HAP-1 (cell line): ENCODE measurements around the gene DENND4A.
"Not testable (repeated sequence)": the region's sequence is repeated elsewhere in the genome, so short reads cannot be mapped to it uniquely, and the experiment has no call there.

ENCODE experiments used
- DNase-seq, 2 experiments: peaks; one replicate each; pipeline ENCODE4 v3.0.0-alpha.2; 2016 to 2020; ENCODE audit warnings: low spot score in 2 of 2
- H3K27me3 ChIP-seq: fragments of 250-450 bp; sonication (Bioruptor Pico); 2 replicates; pipeline ENCODE4 v1.5.1; 2020; ENCODE audit warnings: low read depth, mild to moderate bottlenecking, moderate library complexity
- H3K36me3 ChIP-seq: fragments of 250-450 bp; sonication (Bioruptor Pico); replicated peaks from 2 replicates; pipeline ENCODE4 v1.5.1; 2020; ENCODE audit warnings: mild to moderate bottlenecking
- H3K4me1 ChIP-seq: fragments of 250-450 bp; sonication (Bioruptor Pico); 2 replicates; pipeline ENCODE4 v1.5.1; 2020; ENCODE audit warnings: mild to moderate bottlenecking
- H3K4me3 ChIP-seq: fragments of 250-450 bp; sonication (Bioruptor Pico); 2 replicates; pipeline ENCODE4 v1.5.1; 2020; ENCODE audit warnings: mild to moderate bottlenecking, moderate library complexity
- H3K9me3 ChIP-seq: fragments of 250-450 bp; sonication (Bioruptor Pico); 2 replicates; pipeline ENCODE4 v1.5.1; 2020; ENCODE audit warnings: mild to moderate bottlenecking, moderate library complexity
- in situ Hi-C: fragments of 300-500 bp; cut with MboI; formaldehyde crosslinking; loops from 3 replicates; pipeline ENCODE4 v1.14.3; 2020; ENCODE audit warnings: low sequenced_read_pairs, inconsistent platforms, mixed read lengths

The DENND4A gene

DNA sequence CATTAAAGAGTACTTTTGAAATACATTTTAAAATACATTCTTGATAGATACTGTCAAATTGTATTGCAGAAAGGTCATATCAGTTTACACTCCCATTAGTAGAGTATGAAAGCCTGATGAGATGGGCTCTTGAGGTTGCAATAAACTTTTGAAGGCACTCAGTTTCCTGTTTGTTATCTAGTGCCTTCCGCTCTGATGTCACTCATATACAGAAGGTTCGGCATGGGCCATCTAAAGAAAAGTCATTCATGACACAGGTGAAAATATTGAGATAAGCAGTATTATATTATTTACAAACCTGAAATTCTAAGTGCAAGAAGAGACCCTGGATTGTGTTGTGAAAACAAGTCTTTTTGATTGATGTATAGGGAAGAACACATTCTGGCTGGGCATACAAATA lies 36.5 kb upstream of the DENND4A start:
- H3K9me3 ChIP-seq: no peaks in the 10 kb centered on the region
- H3K36me3 ChIP-seq: no peaks in the 10 kb centered on the region
- no peak for DNase-seq
- in situ Hi-C loops: no loop called here
- H3K4me1 ChIP-seq: peaks cover 20% of the 10 kb centered on the region
- H3K4me3 ChIP-seq: no peak overlapping the region
- H3K27me3 ChIP-seq: peaks cover 41% of the 10 kb centered on the region

DNA sequence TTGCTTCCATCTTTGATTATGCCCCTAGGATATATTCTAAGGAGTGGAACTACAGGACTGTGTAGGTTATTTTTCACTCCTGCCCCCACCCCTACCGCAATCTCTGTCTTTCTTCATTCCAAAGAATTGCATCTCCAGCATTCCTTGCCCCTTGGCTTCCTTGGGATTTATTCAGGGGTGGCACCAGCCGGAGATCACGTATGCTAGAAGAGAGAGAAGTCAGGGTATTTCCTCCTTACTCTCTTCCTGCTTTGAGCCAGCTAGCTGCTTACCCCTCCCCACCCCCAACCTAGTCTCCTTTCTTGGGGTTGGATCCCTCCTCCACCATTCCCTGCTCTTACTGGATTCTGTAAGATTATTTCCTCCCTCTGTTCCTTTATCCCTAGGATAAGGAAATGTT lies 35.0 kb upstream of the DENND4A start:
- Histone ChIP-seq H3K9me3 (no peaks in the 10 kb centered on the region), H3K36me3 (no peaks in the 10 kb centered on the region), H3K4me3 (no peak overlapping the region), H3K27me3 (peaks cover 53% of the 10 kb centered on the region), H3K4me1 (peaks cover 14% of the 10 kb centered on the region)
- peak in 1 of 2 experiments; percentile 11 for DNase-seq
- in situ Hi-C loops: no loop called here

- in situ Hi-C loops: no loop called here
- peak; percentile 88 to 100 for DNase-seq
Observed at GRCh38 chr15:65824941-65825544, 33.0 kb upstream of the DENND4A start.

DNA sequence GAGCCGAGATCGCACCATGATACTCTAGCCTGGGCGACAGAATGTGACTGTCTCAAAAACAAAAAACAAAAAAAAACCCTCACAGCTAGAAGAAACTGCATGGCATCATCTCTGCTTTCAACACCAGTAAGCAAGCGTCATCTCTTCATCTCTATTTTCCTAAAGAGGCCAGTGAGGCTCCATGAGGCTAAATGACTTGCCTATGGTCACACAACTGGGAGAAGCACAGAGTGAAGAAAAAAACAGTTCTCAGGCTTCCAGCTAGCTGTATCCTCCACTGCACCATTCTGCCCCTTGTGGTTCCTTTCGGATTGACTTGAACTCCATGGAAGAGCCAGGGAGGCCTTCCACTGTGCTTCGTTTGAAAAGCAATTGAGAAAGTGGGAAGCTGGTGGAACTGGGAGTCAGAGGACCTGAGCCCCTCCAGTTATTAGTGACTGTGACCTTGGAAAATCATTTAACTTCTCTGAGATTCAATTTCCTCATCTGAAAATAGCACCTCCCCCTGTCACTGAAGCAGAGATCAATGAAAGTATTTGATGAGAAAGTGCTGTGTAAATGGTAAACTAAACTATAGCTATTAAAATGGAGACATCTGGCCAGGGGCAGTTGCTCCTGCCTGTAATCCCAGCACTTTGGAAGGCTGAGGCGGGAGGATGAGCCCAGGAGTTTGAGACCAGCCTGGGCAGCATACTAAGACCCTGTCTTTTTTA lies 32.1 kb upstream of the DENND4A start:
- H3K27me3 ChIP-seq: peaks cover 64% of the 10 kb centered on the region
- H3K9me3 ChIP-seq: no peaks in the 10 kb centered on the region
- H3K4me1 ChIP-seq: peaks cover 18% of the 10 kb centered on the region
- no peaks in the 10 kb centered on the region for H3K36me3 ChIP-seq
- peak; percentile 89 to 95 for DNase-seq
- in situ Hi-C loops: no loop called here
- H3K4me3 ChIP-seq: no peak overlapping the region

More at GRCh38 chr15:65824941-65825544, 33.0 kb upstream of the DENND4A start:
- Histone ChIP-seq H3K36me3 (no peaks in the 10 kb centered on the region), H3K4me1 (peaks cover 17% of the 10 kb centered on the region), H3K27me3 (peaks cover 60% of the 10 kb centered on the region), H3K4me3 (no peak overlapping the region), H3K9me3 (no peaks in the 10 kb centered on the region)

- peaks cover 63% of the 10 kb centered on the region for H3K27me3 ChIP-seq
- no peaks in the 10 kb centered on the region for H3K36me3 ChIP-seq
- no peak for DNase-seq
- H3K4me1 ChIP-seq: peaks cover 18% of the 10 kb centered on the region
- H3K4me3 ChIP-seq: no peak overlapping the region
- in situ Hi-C loops: no loop called here
- H3K9me3 ChIP-seq: no peaks in the 10 kb centered on the region
Observed at GRCh38 chr15:65822316-65822715, 30.2 kb upstream of the DENND4A start.

DNA sequence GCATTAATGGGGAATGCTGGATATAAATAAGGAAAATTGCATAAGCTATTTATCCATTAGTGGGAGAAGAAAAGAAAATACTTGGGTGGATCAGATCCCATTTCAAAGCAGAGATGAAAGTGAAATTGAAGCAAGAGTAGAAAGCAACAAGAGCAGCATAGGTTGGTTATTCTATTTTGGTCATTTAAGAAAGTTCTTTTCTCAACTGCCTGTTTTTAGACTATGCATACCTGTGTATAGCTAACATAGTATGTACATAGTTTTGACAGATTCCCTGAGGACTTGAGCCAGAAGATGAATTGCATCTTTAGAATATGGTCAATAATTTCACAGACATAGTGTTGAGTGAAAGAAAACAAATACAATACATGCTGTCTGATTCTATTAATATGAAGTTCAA lies 29.0 kb upstream of the DENND4A start:
- in situ Hi-C loops: no loop called here
- H3K4me3 ChIP-seq: no peak overlapping the region
- no peaks in the 10 kb centered on the region for H3K36me3 ChIP-seq
- H3K9me3 ChIP-seq: no peaks in the 10 kb centered on the region
- H3K4me1 ChIP-seq: peaks cover 18% of the 10 kb centered on the region
- DNase-seq: no peak
- H3K27me3 ChIP-seq: peaks cover 54% of the 10 kb centered on the region

GRCh38 chr15:65819563-65819960 lies 27.5 kb upstream of the DENND4A start:
- in situ Hi-C loops: no loop called here
- H3K36me3 ChIP-seq: no peaks in the 10 kb centered on the region
- no peak overlapping the region for H3K4me3 ChIP-seq
- no peaks in the 10 kb centered on the region for H3K9me3 ChIP-seq
- peaks cover 11% of the 10 kb centered on the region for H3K4me1 ChIP-seq
- DNase-seq: peak in 1 of 2 experiments; percentile 6
- peaks cover 54% of the 10 kb centered on the region for H3K27me3 ChIP-seq

DNA sequence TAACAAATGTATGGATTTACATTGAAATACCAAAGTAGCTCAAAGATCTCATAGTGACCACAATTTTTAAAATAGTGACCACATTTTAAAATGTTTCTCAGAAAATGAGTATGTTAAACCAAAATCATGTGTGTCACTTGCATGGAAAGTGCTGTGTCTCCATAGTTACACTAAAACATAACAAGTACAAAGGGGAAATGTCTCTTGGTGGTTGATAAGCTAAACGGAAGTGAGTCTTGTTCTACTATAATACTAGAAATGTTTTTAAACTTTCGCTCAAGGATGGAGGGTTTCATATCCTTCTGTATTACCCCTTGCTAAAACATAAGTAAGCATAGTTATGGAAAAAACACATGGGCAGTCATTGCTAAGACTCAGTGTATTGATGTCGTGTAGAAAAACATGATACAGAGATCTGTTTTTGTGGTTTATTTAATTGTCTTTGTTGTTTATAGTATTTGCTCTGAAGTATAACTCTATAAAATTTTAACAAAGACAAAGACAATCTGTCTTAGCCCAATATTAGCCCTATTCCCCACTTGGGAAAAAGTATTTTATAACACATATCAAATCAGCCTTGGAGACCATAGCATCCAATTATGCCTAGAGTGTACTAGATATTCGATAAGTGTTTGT lies 27.0 kb upstream of the DENND4A start:
- no peak for DNase-seq
- no peak overlapping the region for H3K4me3 ChIP-seq
- in situ Hi-C loops: no loop called here
- H3K27me3 ChIP-seq: peaks cover 54% of the 10 kb centered on the region
- H3K9me3 ChIP-seq: no peaks in the 10 kb centered on the region
- peaks cover 5% of the 10 kb centered on the region for H3K4me1 ChIP-seq
- H3K36me3 ChIP-seq: no peaks in the 10 kb centered on the region

GRCh38 chr15:65816441-65816840 lies 24.3 kb upstream of the DENND4A start:
- Histone ChIP-seq H3K4me3 (no peak overlapping the region), H3K36me3 (no peaks in the 10 kb centered on the region), H3K4me1 (peaks cover 4% of the 10 kb centered on the region), H3K9me3 (peaks cover 2% of the 10 kb centered on the region; the same call in 1 of the 2 replicates), H3K27me3 (peaks cover 34% of the 10 kb centered on the region)
- in situ Hi-C loops: no loop called here
- DNase-seq: no peak

- DNase-seq, H3K36me3 ChIP-seq, in situ Hi-C loops, H3K4me3 ChIP-seq, H3K9me3 ChIP-seq, H3K4me1 ChIP-seq: not testable (repeated sequence)
- H3K27me3 ChIP-seq: peaks cover 29% of the 10 kb centered on the region
Observed at GRCh38 chr15:65816008-65816407, 23.9 kb upstream of the DENND4A start.

- H3K36me3 ChIP-seq, H3K9me3 ChIP-seq, H3K4me1 ChIP-seq, H3K4me3 ChIP-seq, in situ Hi-C loops, DNase-seq: not testable (repeated sequence)
- peaks cover 16% of the 10 kb centered on the region for H3K27me3 ChIP-seq
Observed at GRCh38 chr15:65814271-65814670, 22.2 kb upstream of the DENND4A start.

GRCh38 chr15:65812916-65813315 lies 20.8 kb upstream of the DENND4A start:
- in situ Hi-C loops: no loop called here
- H3K4me3 ChIP-seq: no peak overlapping the region
- no peak for DNase-seq
- peaks cover 3% of the 10 kb centered on the region; the same call in 1 of the 2 replicates for H3K27me3 ChIP-seq
- no peaks in the 10 kb centered on the region; the same call in 1 of the 2 replicates for H3K4me1 ChIP-seq
- H3K36me3 ChIP-seq: no peaks in the 10 kb centered on the region
- H3K9me3 ChIP-seq: peaks cover 2% of the 10 kb centered on the region; the same call in 1 of the 2 replicates

- no peaks in the 10 kb centered on the region; the same call in 1 of the 2 replicates for H3K4me1 ChIP-seq
- in situ Hi-C loops: no loop called here
- H3K27me3 ChIP-seq: no peaks in the 10 kb centered on the region
- H3K36me3 ChIP-seq: no peaks in the 10 kb centered on the region
- H3K4me3 ChIP-seq: no peak overlapping the region
- DNase-seq: no peak
- peaks cover 2% of the 10 kb centered on the region; the same call in 1 of the 2 replicates for H3K9me3 ChIP-seq
Observed at GRCh38 chr15:65812467-65812866, 20.4 kb upstream of the DENND4A start.

GRCh38 chr15:65811835-65812234 lies 19.7 kb upstream of the DENND4A start:
- no peaks in the 10 kb centered on the region; the same call in 1 of the 2 replicates for H3K4me1 ChIP-seq
- H3K36me3 ChIP-seq: no peaks in the 10 kb centered on the region
- no peaks in the 10 kb centered on the region for H3K27me3 ChIP-seq
- no peak overlapping the region for H3K4me3 ChIP-seq
- no peak for DNase-seq
- H3K9me3 ChIP-seq: peaks cover 2% of the 10 kb centered on the region; the same call in 1 of the 2 replicates
- in situ Hi-C loops: no loop called here
